ENCODE measurements around the gene SNRPE. TPM values are rescaled to one million over a fixed set of nuclear protein-coding genes. Genes with fewer than 3 reads are reported as not detected.

Gene SNRPE
- total RNA-seq, 1 experiment from 2014 or later: 217 TPM

GRCh38 chr1:203916756-203917155 is 55.4 kb downstream of the SNRPE start:
- POLR2A ChIA-PET: no interaction called here
- Histone ChIP-seq H3K9me3 (ENCODE audit: control insufficient read depth, insufficient read depth, low read depth, low read length) (no peaks in the 10 kb centered on the region), H3K27ac (ENCODE audit: low read length) (no peak overlapping the region), H3K4me3 (ENCODE audit: low read depth in 2 of 2, low read length in 2 of 2) (no peak overlapping the region), H3K27me3 (ENCODE audit: control insufficient read depth, insufficient read depth, low read length) (no peaks in the 10 kb centered on the region), H3K36me3 (ENCODE audit: control insufficient read depth, insufficient read depth, low read length) (no peaks in the 10 kb centered on the region), H3K4me1 (ENCODE audit: control insufficient read depth, insufficient read depth, low read length) (no peaks in the 10 kb centered on the region; the same call in 1 of the 2 replicates)
- in situ Hi-C loops (cut with HindIII; ENCODE audit: low pct_unique_long_range_greater_than_20kb, low sequenced_read_pairs) (no loop called here), intact Hi-C loops (cut with micrococcal nuclease; ENCODE audit: unreplicated experiment) (no loop called here)
- no TSS peak for BruUV-seq (replicated peaks)
- CTCF ChIA-PET: no interaction called here
- TF ChIP-seq TCF7L2 (IDR thresholded peaks at IDR 0.05; ENCODE audit: low read depth, low read length) (no peak), POLR2AphosphoS5 (IDR thresholded peaks at IDR 0.05; ENCODE audit: low read depth, low read length) (no peak), CTCF (IDR thresholded peaks at IDR 0.05) (no peak), SIN3A (IDR thresholded peaks at IDR 0.05; ENCODE audit: borderline replicate concordance, insufficient read depth, low read depth, low read length) (no peak), REST (IDR thresholded peaks at IDR 0.05; ENCODE audit: insufficient read depth in 1 of 2, low read depth in 2 of 2, low read length in 1 of 2) (no peak)
- DNase-seq (ENCODE audit: low read depth, low spot score) (no peak), ATAC-seq (no peak)

Other genes with a start within 250 kb of the SNRPE start
- 20.9 TPM for gene ATP2B4, start 234.8 kb upstream of the SNRPE start, total RNA-seq (2021; ENCODE audit: unreplicated experiment)
- gene LAX1, start 96.4 kb upstream of the SNRPE start, total RNA-seq (2021; ENCODE audit: unreplicated experiment): not detected
- gene ZBED6, start 66.0 kb upstream of the SNRPE start, total RNA-seq (2021; ENCODE audit: unreplicated experiment): 39.8 TPM
- gene ZC3H11A, start 66.0 kb upstream of the SNRPE start, total RNA-seq (2021; ENCODE audit: unreplicated experiment): 69.6 TPM
- gene SOX13, start 211.5 kb downstream of the SNRPE start, total RNA-seq (2021; ENCODE audit: unreplicated experiment): 53.0 TPM

Measured in Panc1 (cell line).